Neural crest cell (in vitro differentiated cells): ENCODE results near the gene PIGV. TPM values are rescaled to one million over a fixed set of nuclear protein-coding genes. Genes with fewer than 3 reads are reported as not detected.
A peak's percentile ranks its signal among the peaks of the same experiment; 100 is the strongest.
"Not testable (repeated sequence)": the region's sequence is repeated elsewhere in the genome, so short reads cannot be mapped to it uniquely, and the experiment has no call there.

Source experiments
- DNase-seq: peaks from one replicate; pipeline ENCODE4 v3.0.0; 2021; ENCODE audit warnings: low read depth, mixed read lengths, low spot score
- H3K27ac Mint-ChIP-seq: one replicate; pipeline ENCODE4 v1.8.0; 2021; ENCODE audit warnings: mild to moderate bottlenecking, mixed read lengths; ENCODE audit not compliant: unreplicated experiment
- H3K27me3 Mint-ChIP-seq: 2 replicates; pipeline ENCODE4 v1.8.0; 2021; ENCODE audit warnings: low read depth, mild to moderate bottlenecking, mixed read lengths
- H3K36me3 Mint-ChIP-seq: 2 replicates; pipeline ENCODE4 v1.8.0; 2021; ENCODE audit warnings: low read depth, mild to moderate bottlenecking, mixed read lengths
- H3K4me1 Mint-ChIP-seq: 2 replicates; pipeline ENCODE4 v1.8.0; 2021; ENCODE audit warnings: mixed read lengths
- H3K4me3 Mint-ChIP-seq: one replicate; pipeline ENCODE4 v1.8.0; 2021; ENCODE audit warnings: mild to moderate bottlenecking, mixed read lengths
- H3K9me3 Mint-ChIP-seq: 2 replicates; pipeline ENCODE4 v1.8.0; 2021; ENCODE audit warnings: mixed read lengths
- CTCF ChIP-seq: fragments of 200-600 bp; sonication (generic); conservative IDR thresholded peaks from 2 replicates; pipeline ENCODE4 v1.5.0; 2021; ENCODE audit warnings: antibody characterized with exemption, mild to moderate bottlenecking
- total RNA-seq: library from RNA; stranded (reverse); gene quantifications from 2 replicates; pipeline ENCODE4 v1.2.1, GENCODE V29; 2021

Gene PIGV
- total RNA-seq, 1 donor from 2014 or later = 8.7 TPM

- no peaks in the 10 kb centered on the region for H3K36me3 Mint-ChIP-seq
- H3K4me3 Mint-ChIP-seq = no peak overlapping the region
- TF ChIP-seq CTCF = no peak
- no peak overlapping the region for H3K27ac Mint-ChIP-seq
- peaks cover under 1% of the 10 kb centered on the region for H3K4me1 Mint-ChIP-seq
- no peak for DNase-seq
- no peaks in the 10 kb centered on the region for H3K27me3 Mint-ChIP-seq
- H3K9me3 Mint-ChIP-seq = no peaks in the 10 kb centered on the region
These were observed 6.6 kb downstream of the PIGV start for GRCh38 chr1:26794391-26794790.

GRCh38 chr1:26797627-26798026, 9.9 kb downstream of the PIGV start:
- Mint-ChIP-seq H3K9me3 (peaks cover 2% of the 10 kb centered on the region), H3K4me3 (peak overlapping the region; percentile 2), H3K27me3 (no peaks in the 10 kb centered on the region), H3K27ac (peak overlapping the region; percentile 36), H3K36me3 (no peaks in the 10 kb centered on the region), H3K4me1 (peaks cover 18% of the 10 kb centered on the region)
- TF ChIP-seq CTCF = no peak
- no peak for DNase-seq

GRCh38 chr1:26799479-26800142, 11.9 kb downstream of the PIGV start:
- peaks cover 2% of the 10 kb centered on the region for H3K9me3 Mint-ChIP-seq
- no peaks in the 10 kb centered on the region for H3K27me3 Mint-ChIP-seq
- DNase-seq = no peak
- H3K27ac Mint-ChIP-seq = no peak overlapping the region
- TF ChIP-seq CTCF = no peak
- H3K36me3 Mint-ChIP-seq = no peaks in the 10 kb centered on the region
- peaks cover 18% of the 10 kb centered on the region for H3K4me1 Mint-ChIP-seq
- H3K4me3 Mint-ChIP-seq = no peak overlapping the region

GRCh38 chr1:26803932-26804331, 16.2 kb downstream of the PIGV start:
- not testable (repeated sequence) for H3K4me3 Mint-ChIP-seq, H3K27me3 Mint-ChIP-seq, DNase-seq, H3K9me3 Mint-ChIP-seq, H3K36me3 Mint-ChIP-seq, H3K27ac Mint-ChIP-seq
- peaks cover 18% of the 10 kb centered on the region for H3K4me1 Mint-ChIP-seq

DNA sequence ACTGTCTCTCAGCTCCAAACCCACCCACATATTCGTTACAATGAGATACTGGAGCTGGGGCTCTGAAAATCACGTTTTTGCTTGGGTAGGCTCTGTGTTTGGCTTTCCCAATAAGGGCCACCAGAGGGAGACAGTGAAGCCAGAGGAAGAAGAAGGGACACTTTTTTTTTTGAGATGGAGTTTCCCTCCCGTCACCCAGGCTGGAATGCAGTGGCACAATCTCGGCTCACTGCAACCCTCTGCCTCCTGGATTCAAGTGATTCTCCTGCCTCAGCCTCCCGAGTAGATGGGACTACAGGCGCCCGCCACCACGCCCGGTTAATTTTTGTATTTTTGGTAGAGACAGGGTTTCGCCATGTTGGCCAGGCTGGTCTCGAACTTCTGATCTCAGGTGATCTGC, 22.4 kb downstream of the PIGV start:
- H3K27ac Mint-ChIP-seq, H3K36me3 Mint-ChIP-seq: not testable (repeated sequence)
- TF ChIP-seq CTCF = peak; percentile 81

DNA sequence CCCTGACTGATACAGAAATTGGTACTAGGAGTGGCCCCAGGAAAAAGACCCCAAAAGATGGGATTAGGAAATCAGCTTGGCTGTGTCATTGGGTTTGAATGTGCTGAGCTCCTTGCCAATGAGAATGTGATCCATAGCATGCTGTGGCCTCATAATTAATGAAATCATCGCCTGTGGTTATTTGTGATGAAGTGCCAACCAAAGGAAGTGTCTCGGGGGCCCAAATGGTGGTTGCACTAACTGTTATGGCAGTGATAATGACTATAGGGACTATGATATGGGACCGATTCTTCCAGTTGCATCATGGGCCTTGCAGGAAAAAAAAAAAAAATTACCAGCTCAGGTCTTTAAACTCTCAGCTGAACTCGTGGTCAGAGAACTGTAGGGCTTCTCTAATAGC, 23.3 kb downstream of the PIGV start:
- Mint-ChIP-seq H3K36me3 (peaks cover 2% of the 10 kb centered on the region), H3K27me3 (no peaks in the 10 kb centered on the region), H3K27ac (no peak overlapping the region), H3K9me3 (no peaks in the 10 kb centered on the region), H3K4me1 (no peaks in the 10 kb centered on the region), H3K4me3 (no peak overlapping the region)
- TF ChIP-seq CTCF = no peak
- DNase-seq = no peak

More for the DNA sequence above, 22.4 kb downstream of the PIGV start:
- H3K27me3 Mint-ChIP-seq, H3K9me3 Mint-ChIP-seq, H3K4me3 Mint-ChIP-seq, H3K4me1 Mint-ChIP-seq: not testable (repeated sequence)
- peak; percentile 72 for DNase-seq
